GM18502 (cell line): ENCODE measurements around the gene EZH1.

Experiments used
- ATAC-seq: cut with Tn5 transposase; IDR thresholded peaks from one replicate; pipeline ENCODE4 v1.9.1; 2021; ENCODE audit warnings: mild to moderate bottlenecking; ENCODE audit not compliant: unreplicated experiment, poor library complexity

The EZH1 gene

GRCh38 chr17:42685831-42686230 lies 59.0 kb downstream of the EZH1 start:
- ATAC-seq, result no peak

- ATAC-seq, result no peak
These were observed 59.8 kb downstream of the EZH1 start for GRCh38 chr17:42684929-42685556.

- no peak for ATAC-seq
These were observed 61.3 kb downstream of the EZH1 start for GRCh38 chr17:42683407-42684034.

- no peak for ATAC-seq
These were observed 62.0 kb downstream of the EZH1 start for GRCh38 chr17:42682722-42683403.

- no peak for ATAC-seq
These were observed 62.7 kb downstream of the EZH1 start, which contains the start of gene CNTNAP1 for GRCh38 chr17:42681976-42682721. TSS of gene CNTNAP1 (plus strand) at chr17:42682531. CDS start at chr17:42682830, 299 bp downstream.

- no peak for ATAC-seq
These were observed 64.5 kb downstream of the EZH1 start for GRCh38 chr17:42680331-42680808.

GRCh38 chr17:42679492-42680330 lies 65.1 kb downstream of the EZH1 start:
- peak; percentile 27 for ATAC-seq

- ATAC-seq, result no peak
These were observed 65.8 kb downstream of the EZH1 start for GRCh38 chr17:42678951-42679491.

GRCh38 chr17:42677921-42678781 lies 66.7 kb downstream of the EZH1 start:
- ATAC-seq, result peak; percentile 21

- ATAC-seq, result peak; percentile 55
These were observed 67.6 kb downstream of the EZH1 start for GRCh38 chr17:42677012-42677857.

GRCh38 chr17:42676424-42677011 lies 68.3 kb downstream of the EZH1 start, which contains the start of gene PLEKHH3:
TSS of gene PLEKHH3 (minus strand) at chr17:42676994. CDS start at chr17:42676563, 431 bp downstream.
- ATAC-seq, result no peak

GRCh38 chr17:42675965-42676423 lies 68.8 kb downstream of the EZH1 start:
- no peak for ATAC-seq

GRCh38 chr17:42675348-42675964 lies 69.4 kb downstream of the EZH1 start:
- ATAC-seq, result no peak

GRCh38 chr17:42674755-42675347 lies 70.0 kb downstream of the EZH1 start:
- ATAC-seq, result no peak

- no peak for ATAC-seq
These were observed 70.7 kb downstream of the EZH1 start for GRCh38 chr17:42673885-42674754.
